ENCODE results near the gene PRPF6. TPM values are rescaled to one million over a fixed set of nuclear protein-coding genes. Genes with fewer than 3 reads are reported as not detected.

PRPF6 gene
- total and polyA plus RNA-seq, 2 of the 13 experiments (the other 11 are each of a cell fraction or from before 2014, with no cell fraction given), result 63.7 to 101 TPM

DNA sequence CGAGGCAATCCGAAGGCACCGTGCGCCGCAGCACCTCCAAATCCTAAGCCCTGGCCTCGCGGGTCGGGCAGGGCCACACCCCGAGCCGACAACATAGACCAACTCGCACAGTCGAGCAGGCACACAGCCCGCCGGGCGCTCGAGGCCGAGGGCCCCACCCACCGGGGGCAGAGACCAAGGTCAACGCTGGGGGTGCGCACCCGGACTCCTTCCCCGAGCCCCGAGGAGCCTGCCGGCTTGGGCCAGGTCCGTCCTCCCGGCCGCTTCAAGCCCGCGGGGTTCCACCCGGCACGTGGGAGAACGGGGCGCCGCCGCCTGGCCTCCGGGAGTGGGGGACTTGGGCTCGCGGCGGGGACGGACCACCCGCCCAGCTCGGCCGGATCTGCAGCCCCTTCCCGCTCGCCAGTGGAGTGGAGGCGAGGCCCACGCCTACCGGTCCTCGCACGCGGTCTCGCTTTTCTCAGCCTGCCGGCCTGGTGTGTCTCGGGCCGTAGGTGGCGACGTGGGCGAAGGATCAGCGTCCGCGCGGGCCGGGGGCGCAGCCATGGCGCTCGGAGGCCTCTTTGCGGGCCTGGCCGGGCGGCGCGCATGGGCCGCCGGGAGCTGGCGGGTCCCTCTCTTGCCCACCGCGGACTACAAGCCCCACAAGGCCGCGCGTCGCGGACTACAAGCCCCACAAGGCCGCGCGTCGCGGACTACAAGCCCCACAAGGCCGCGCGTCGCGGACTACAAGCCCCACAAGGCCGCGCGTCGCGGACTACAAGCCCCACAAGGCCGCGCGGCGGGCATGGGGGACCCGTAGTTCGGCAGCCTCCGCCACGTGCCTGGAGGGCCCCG, 24.9 kb upstream of the PRPF6 start, which contains the start of gene UCKL1 (continued):
- TF ChIP-seq ZNF775 (CRISPR knock-in tag; IDR thresholded peaks at IDR 0.05; ENCODE audit: borderline replicate concordance), result peak; percentile 89
- peak; percentile 55 for TF ChIP-seq HMG20B (CRISPR knock-in tag; conservative IDR thresholded peaks at IDR 0.05)
- peak; percentile 93 for TF ChIP-seq HNF4G (IDR thresholded peaks at IDR 0.05; ENCODE audit: borderline replicate concordance, low read depth, low read length)
- peak; percentile 97 for TF ChIP-seq HNF4G (CRISPR knock-in tag; IDR thresholded peaks at IDR 0.05; ENCODE audit: borderline replicate concordance, low read depth)
- TF ChIP-seq DPF2 (CRISPR knock-in tag; IDR thresholded peaks at IDR 0.05; ENCODE audit: borderline replicate concordance, low read depth), result peak; percentile 83
- TF ChIP-seq MED1 (CRISPR knock-in tag; IDR thresholded peaks at IDR 0.05), result peak; percentile 95
- TF ChIP-seq ZNF772 (CRISPR knock-in tag; IDR thresholded peaks at IDR 0.05), result peak; percentile 97; the same call in 1 of the 2 replicates
- TF ChIP-seq, protein P1, sequence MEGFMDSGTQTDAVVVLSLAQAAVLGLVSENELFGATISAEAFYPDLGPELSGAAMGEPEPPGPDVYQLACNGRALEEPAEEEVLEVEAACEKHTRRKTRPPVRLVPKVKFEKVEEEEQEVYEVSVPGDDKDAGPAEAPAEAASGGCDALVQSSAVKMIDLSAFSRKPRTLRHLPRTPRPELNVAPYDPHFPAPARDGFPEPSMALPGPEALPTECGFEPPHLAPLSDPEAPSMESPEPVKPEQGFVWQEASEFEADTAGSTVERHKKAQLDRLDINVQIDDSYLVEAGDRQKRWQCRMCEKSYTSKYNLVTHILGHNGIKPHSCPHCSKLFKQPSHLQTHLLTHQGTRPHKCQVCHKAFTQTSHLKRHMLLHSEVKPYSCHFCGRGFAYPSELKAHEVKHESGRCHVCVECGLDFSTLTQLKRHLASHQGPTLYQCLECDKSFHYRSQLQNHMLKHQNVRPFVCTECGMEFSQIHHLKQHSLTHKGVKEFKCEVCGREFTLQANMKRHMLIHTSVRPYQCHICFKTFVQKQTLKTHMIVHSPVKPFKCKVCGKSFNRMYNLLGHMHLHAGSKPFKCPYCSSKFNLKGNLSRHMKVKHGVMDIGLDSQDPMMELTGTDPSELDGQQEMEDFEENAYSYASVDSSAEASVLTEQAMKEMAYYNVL (CRISPR knock-in tag; IDR thresholded peaks at IDR 0.05; ENCODE audit: borderline replicate concordance), result peak; percentile 97
- TF ChIP-seq HOXA7 (CRISPR knock-in tag; IDR thresholded peaks at IDR 0.05), result no peak
- no peak for TF ChIP-seq HMGA1 (CRISPR knock-in tag; conservative IDR thresholded peaks at IDR 0.05)
- TF ChIP-seq EED (CRISPR knock-in tag; IDR thresholded peaks at IDR 0.05), result peak; percentile 100
- peak; percentile 47; the same call in 1 of the 2 replicates for TF ChIP-seq PLSCR1 (CRISPR knock-in tag; IDR thresholded peaks at IDR 0.05; ENCODE audit: borderline replicate concordance)
- TF ChIP-seq, protein P2, sequence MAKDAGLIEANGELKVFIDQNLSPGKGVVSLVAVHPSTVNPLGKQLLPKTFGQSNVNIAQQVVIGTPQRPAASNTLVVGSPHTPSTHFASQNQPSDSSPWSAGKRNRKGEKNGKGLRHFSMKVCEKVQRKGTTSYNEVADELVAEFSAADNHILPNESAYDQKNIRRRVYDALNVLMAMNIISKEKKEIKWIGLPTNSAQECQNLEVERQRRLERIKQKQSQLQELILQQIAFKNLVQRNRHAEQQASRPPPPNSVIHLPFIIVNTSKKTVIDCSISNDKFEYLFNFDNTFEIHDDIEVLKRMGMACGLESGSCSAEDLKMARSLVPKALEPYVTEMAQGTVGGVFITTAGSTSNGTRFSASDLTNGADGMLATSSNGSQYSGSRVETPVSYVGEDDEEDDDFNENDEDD (CRISPR knock-in tag; IDR thresholded peaks at IDR 0.05; ENCODE audit: borderline replicate concordance), result peak; percentile 92
- TF ChIP-seq TBX2 (CRISPR knock-in tag; IDR thresholded peaks at IDR 0.05; ENCODE audit: borderline replicate concordance), result peak; percentile 98
- peak; percentile 90 for TF ChIP-seq RFXANK (CRISPR knock-in tag; IDR thresholded peaks at IDR 0.05)
- peak; percentile 97 for TF ChIP-seq ZNF616 (CRISPR knock-in tag; IDR thresholded peaks at IDR 0.05; ENCODE audit: low read depth)
- TF ChIP-seq GZF1 (CRISPR knock-in tag; IDR thresholded peaks at IDR 0.05), result peak; percentile 88
- TF ChIP-seq BRF2 (CRISPR knock-in tag; IDR thresholded peaks at IDR 0.05), result no peak; the same call in none of the 2 replicates
- TF ChIP-seq MLLT10 (CRISPR knock-in tag; IDR thresholded peaks at IDR 0.05), result peak; percentile 96
- TF ChIP-seq ZNF354B (CRISPR knock-in tag; IDR thresholded peaks at IDR 0.05), result peak; percentile 96
- TF ChIP-seq, protein P3, sequence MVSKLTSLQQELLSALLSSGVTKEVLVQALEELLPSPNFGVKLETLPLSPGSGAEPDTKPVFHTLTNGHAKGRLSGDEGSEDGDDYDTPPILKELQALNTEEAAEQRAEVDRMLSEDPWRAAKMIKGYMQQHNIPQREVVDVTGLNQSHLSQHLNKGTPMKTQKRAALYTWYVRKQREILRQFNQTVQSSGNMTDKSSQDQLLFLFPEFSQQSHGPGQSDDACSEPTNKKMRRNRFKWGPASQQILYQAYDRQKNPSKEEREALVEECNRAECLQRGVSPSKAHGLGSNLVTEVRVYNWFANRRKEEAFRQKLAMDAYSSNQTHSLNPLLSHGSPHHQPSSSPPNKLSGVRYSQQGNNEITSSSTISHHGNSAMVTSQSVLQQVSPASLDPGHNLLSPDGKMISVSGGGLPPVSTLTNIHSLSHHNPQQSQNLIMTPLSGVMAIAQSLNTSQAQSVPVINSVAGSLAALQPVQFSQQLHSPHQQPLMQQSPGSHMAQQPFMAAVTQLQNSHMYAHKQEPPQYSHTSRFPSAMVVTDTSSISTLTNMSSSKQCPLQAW (CRISPR knock-in tag; IDR thresholded peaks at IDR 0.05), result peak; percentile 85
- peak; percentile 93 for TF ChIP-seq HNRNPL (IDR thresholded peaks at IDR 0.05; ENCODE audit: low read depth, low read length)
- TF ChIP-seq MAF1 (CRISPR knock-in tag; IDR thresholded peaks at IDR 0.05; ENCODE audit: borderline replicate concordance), result peak; percentile 97

Measured in HepG2 (cell line).